GM12873 (cell line): ENCODE results near the gene NKD2.

Source experiments
- CTCF ChIP-seq: IDR thresholded peaks from 2 replicates; pipeline ENCODE4 v1.5.1; 2012; ENCODE audit warnings: low read depth, mild to moderate bottlenecking, moderate library complexity, low read length, control low read depth; ENCODE audit not compliant: insufficient read depth; ENCODE audit errors: missing control alignments

Gene NKD2

GRCh38 chr5:997711-998110 lies 10.9 kb upstream of the NKD2 start:
- no peak for TF ChIP-seq CTCF

GRCh38 chr5:998246-999031 lies 10.2 kb upstream of the NKD2 start:
- no peak for TF ChIP-seq CTCF

- TF ChIP-seq CTCF = no peak
Observed at GRCh38 chr5:999032-999501, 9.5 kb upstream of the NKD2 start.

- no peak for TF ChIP-seq CTCF
Observed at GRCh38 chr5:999724-1000123, 8.9 kb upstream of the NKD2 start.

- TF ChIP-seq CTCF = no peak
Observed at GRCh38 chr5:1000329-1000728, 8.3 kb upstream of the NKD2 start.

- TF ChIP-seq CTCF = no peak
Observed at GRCh38 chr5:1001406-1002270, 7.0 kb upstream of the NKD2 start.

GRCh38 chr5:1002271-1002546 lies 6.4 kb upstream of the NKD2 start:
- no peak for TF ChIP-seq CTCF
